Epithelial cell of esophagus (primary cell): ENCODE measurements around the gene CBLN1.
"Not testable (repeated sequence)": the region's sequence is repeated elsewhere in the genome, so short reads cannot be mapped to it uniquely, and the experiment has no call there.

Experiments used
- DNase-seq: peaks from one replicate; pipeline ENCODE4 v3.0.0; 2010; ENCODE audit warnings: low read depth
- H3K4me3 ChIP-seq: 2 replicates; pipeline ENCODE4 v1.5.1; 2011; ENCODE audit warnings: mild to moderate bottlenecking, low read length, control low read depth
- CTCF ChIP-seq: IDR thresholded peaks from 2 replicates; pipeline ENCODE4 v1.5.1; 2011; ENCODE audit warnings: low read depth, mild to moderate bottlenecking, low read length, control low read depth, inconsistent platforms; ENCODE audit not compliant: insufficient read depth; ENCODE audit errors: missing control alignments

The CBLN1 gene

GRCh38 chr16:49260253-49260652, 21.4 kb downstream of the CBLN1 start:
- no peak for DNase-seq
- H3K4me3 ChIP-seq: no peak overlapping the region
- no peak for TF ChIP-seq CTCF

- H3K4me3 ChIP-seq: no peak overlapping the region
- TF ChIP-seq CTCF: no peak
- no peak for DNase-seq
These were observed 22.3 kb downstream of the CBLN1 start for GRCh38 chr16:49259330-49259729.

GRCh38 chr16:49250689-49251088, 30.9 kb downstream of the CBLN1 start:
- no peak for DNase-seq
- TF ChIP-seq CTCF: no peak
- H3K4me3 ChIP-seq: no peak overlapping the region

- no peak for DNase-seq
- TF ChIP-seq CTCF: no peak
- H3K4me3 ChIP-seq: no peak overlapping the region
These were observed 33.4 kb downstream of the CBLN1 start for GRCh38 chr16:49248227-49248626.

GRCh38 chr16:49236216-49236615, 45.4 kb downstream of the CBLN1 start:
- no peak for TF ChIP-seq CTCF
- DNase-seq: no peak
- H3K4me3 ChIP-seq: no peak overlapping the region

GRCh38 chr16:49228335-49228734, 53.3 kb downstream of the CBLN1 start:
- not testable (repeated sequence) for H3K4me3 ChIP-seq, DNase-seq
